A549 (cell line): ENCODE measurements around the gene MLX. TPM values are rescaled to one million over a fixed set of nuclear protein-coding genes. Genes with fewer than 3 reads are reported as not detected.

Experiments used
- ATAC-seq, 2 experiments: fragments of 200-7000 bp in 1 of 2; fragments of >200 bp in 1 of 2; cut with Nextera tagmentation in 1 of 2; cut with Tn5 transposase in 1 of 2; 3 replicates each; pipeline versions ENCODE4 v1.8.0 to v1.9.1; 2018 to 2020; ENCODE audit warnings: mild to moderate bottlenecking in 1 of 2, moderate library complexity in 1 of 2
- CTCF ChIA-PET: fragments of 300-600 bp; sonication (Branson Sonifier 250); formaldehyde crosslinking; extraction: SDS; loops from one replicate; lab custom pipeline; 2021; ENCODE audit warnings: antibody characterized with exemption, inconsistent platforms; lab: Yijun Ruan, JAX
- POLR2A ChIA-PET: fragments of 350-600 bp; formaldehyde crosslinking; extraction: SDS; loops from one replicate; lab custom pipeline; 2021; ENCODE audit warnings: antibody characterized with exemption, inconsistent platforms; lab: Yijun Ruan, JAX
- DNase-seq, 2 experiments: peaks; one replicate each; pipeline versions ENCODE4 v3.0.0 to v3.0.0-alpha.2; 2011 to 2016; ENCODE audit warnings: low read depth in 1 of 2, low spot score in 1 of 2
- FAIRE-seq: peaks from 2 replicates; lab custom pipeline; 2011; peaks lifted over from hg19 to GRCh38; lab: Jason Lieb, UNC
- H3K27ac ChIP-seq, 2 experiments: fragments of >200 bp; sonication (Bioruptor Twin); formaldehyde crosslinking; 3 replicates each; pipeline ENCODE4 v1.5.1; 2016 to 2017
- H3K4me1 ChIP-seq: fragments of >200 bp; sonication (Bioruptor Twin); formaldehyde crosslinking; 3 replicates; pipeline ENCODE4 v1.6.1; 2016
- H3K4me2 ChIP-seq: fragments of >200 bp; sonication (Bioruptor Twin); formaldehyde crosslinking; 3 replicates; pipeline ENCODE4 v1.6.1; 2016
- H3K4me3 ChIP-seq: fragments of >200 bp; sonication (Bioruptor Twin); formaldehyde crosslinking; 3 replicates; pipeline ENCODE4 v1.5.1; 2016
- H3K9me3 ChIP-seq: fragments of >200 bp; sonication (Bioruptor Twin); formaldehyde crosslinking; 3 replicates; pipeline ENCODE4 v1.6.1; 2016
- CBX8 ChIP-seq: fragments of 200-600 bp; sonication (generic); IDR thresholded peaks from 2 replicates; pipeline ENCODE4 v1.6.1; 2016
- FOSB ChIP-seq: fragments of 250-450 bp; sonication (Bioruptor Pico); IDR thresholded peaks from 2 replicates; pipeline ENCODE4 v1.5.0; 2020; ENCODE audit warnings: mild to moderate bottlenecking, moderate library complexity
- FOSL2 ChIP-seq, 2 experiments: fragments of 450-650 bp in 1 of 2; fragments of >200 bp in 1 of 2; sonication (Bioruptor Twin) in 1 of 2; formaldehyde crosslinking; IDR thresholded peaks; 2 replicates each; pipeline versions ENCODE4 v1.5.0 to v1.6.1; 2016 to 2020; ENCODE audit warnings: mild to moderate bottlenecking in 1 of 2, moderate library complexity in 1 of 2
- HES2 ChIP-seq: fragments of >200 bp; sonication (Bioruptor Twin); formaldehyde crosslinking; IDR thresholded peaks from 2 replicates; pipeline ENCODE4 v1.6.1; 2016
- HEYL ChIP-seq: fragments of 250-450 bp; sonication (Bioruptor Pico); IDR thresholded peaks from 2 replicates; pipeline ENCODE4 v1.8.0; 2021; ENCODE audit warnings: mild to moderate bottlenecking, moderate library complexity
- HMGXB4 ChIP-seq: fragments of 250-450 bp; sonication (Bioruptor Pico); IDR thresholded peaks from 2 replicates; pipeline ENCODE4 v1.5.0; 2021; ENCODE audit warnings: mild to moderate bottlenecking, moderate library complexity, borderline replicate concordance
- JUN ChIP-seq, 2 experiments: fragments of >200 bp; sonication (Bioruptor Twin); formaldehyde crosslinking; IDR thresholded peaks; 2 replicates in 1 of 2; 3 replicates in 1 of 2; pipeline ENCODE4 v1.6.1; 2016 to 2017
- MAFK ChIP-seq: fragments of 450-650 bp; IDR thresholded peaks from 2 replicates; pipeline ENCODE4 v1.6.1; 2014; ENCODE audit not compliant: partially characterized antibody
- NFE2L2 ChIP-seq: fragments of 150-350 bp; conservative IDR thresholded peaks from 2 replicates; pipeline ENCODE4 v1.6.1; 2014; ENCODE audit warnings: low read length
- PBX3 ChIP-seq: IDR thresholded peaks from 2 replicates; pipeline ENCODE4 v1.6.1; 2012
- PHF8 ChIP-seq: fragments of 200-600 bp; sonication (generic); IDR thresholded peaks from 2 replicates; pipeline ENCODE4 v1.6.1; 2016; ENCODE audit warnings: low read depth, mild to moderate bottlenecking, antibody characterized with exemption, moderate library complexity, borderline replicate concordance
- POLR2A ChIP-seq: IDR thresholded peaks from 2 replicates; pipeline ENCODE4 v1.6.1; 2012; ENCODE audit warnings: mild to moderate bottlenecking, low read length
- POLR2AphosphoS2 ChIP-seq: conservative IDR thresholded peaks from 2 replicates; pipeline ENCODE4 v1.6.1; 2012; ENCODE audit warnings: low read length, improper control_type of control experiment, inconsistent platforms
- RARB ChIP-seq: fragments of 250-450 bp; sonication (Bioruptor Pico); IDR thresholded peaks from 2 replicates; pipeline ENCODE4 v1.8.0; 2021; ENCODE audit warnings: mild to moderate bottlenecking, moderate library complexity
- RNF2 ChIP-seq: fragments of 200-600 bp; sonication (generic); IDR thresholded peaks from 2 replicates; pipeline ENCODE4 v1.6.1; 2016; ENCODE audit warnings: low read depth, mild to moderate bottlenecking, antibody characterized with exemption, moderate library complexity, borderline replicate concordance
- SREBF2 ChIP-seq: fragments of 450-650 bp; IDR thresholded peaks from 2 replicates; pipeline ENCODE4 v1.6.1; 2014; ENCODE audit warnings: mild to moderate bottlenecking, moderate library complexity
- TP53 ChIP-seq: fragments of 250-450 bp; sonication (Bioruptor Pico); IDR thresholded peaks from 2 replicates; pipeline ENCODE4 v1.5.0; 2021; ENCODE audit warnings: mild to moderate bottlenecking, moderate library complexity
- ZFP36 ChIP-seq: fragments of 450-650 bp; IDR thresholded peaks from 2 replicates; pipeline ENCODE4 v1.6.1; 2014; ENCODE audit warnings: borderline replicate concordance; ENCODE audit not compliant: partially characterized antibody
- ZNF302 ChIP-seq: fragments of 250-450 bp; sonication (Bioruptor Pico); IDR thresholded peaks from 2 replicates; pipeline ENCODE4 v1.9.0; 2021; ENCODE audit warnings: inconsistent platforms, mild to moderate bottlenecking, moderate library complexity
- WGBS: methylation state at CpG from one replicate; pipeline ENCODE4 v1.1.6; 2017; ENCODE audit errors: missing lambda C conversion rate; 5-methylcytosine and 5-hydroxymethylcytosine counted together
- polyA plus RNA-seq, 4 experiments: library from polyadenylated mRNA; depleted of rRNA in 3 of 4; stranded (reverse); fragments of >200 nt; fragmentation: RNase III in 1 of 4; extraction: RNeasy Plus Mini Kit Qiagen cat#74134 plus additional on column Dnase treatment in 1 of 4; gene quantifications; 2 replicates in 3 of 4; 3 replicates in 1 of 4; pipeline ENCODE4 v1.2.3, GENCODE V29; 2011 to 2017
- TF ChIP-seq, protein P1 (sequence below): IDR thresholded peaks from 2 replicates; pipeline ENCODE4 v1.6.1; 2012
- TF ChIP-seq, protein P2 (sequence below): fragments of >200 bp; sonication (Bioruptor Twin); formaldehyde crosslinking; IDR thresholded peaks from 3 replicates; pipeline ENCODE4 v1.5.1; 2016

The MLX gene
- polyA plus RNA-seq, 2 of the 4 experiments (the other 2 are of a cell fraction): 46.3 to 48.0 TPM

DNA sequence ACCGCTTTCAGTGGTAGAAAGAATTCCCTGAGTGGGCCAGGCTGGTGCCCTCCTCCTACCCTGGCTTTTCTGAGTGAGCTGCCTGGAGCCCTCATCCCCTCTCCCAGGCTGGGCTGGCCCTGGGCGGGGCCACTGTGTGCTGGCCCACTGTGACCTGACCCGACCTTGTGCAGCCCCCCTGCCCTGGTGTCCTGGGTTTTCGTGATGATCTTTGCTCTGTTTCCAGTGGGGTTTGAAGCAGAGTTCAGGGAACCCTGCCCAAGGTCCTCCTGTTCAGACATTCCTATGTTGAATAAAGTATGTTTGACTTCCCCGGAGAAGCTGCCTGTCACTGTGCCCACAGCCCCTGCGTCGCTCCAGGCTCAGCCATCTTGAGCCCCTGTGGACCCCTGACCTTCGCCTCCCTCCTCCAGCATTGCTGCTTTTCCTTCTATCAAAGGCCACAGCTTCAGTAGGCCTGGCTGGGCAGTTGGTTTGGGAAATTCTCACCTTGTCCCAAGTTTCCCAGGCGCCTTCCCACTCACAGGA lies 44.6 kb upstream of the MLX start:
- CTCF ChIA-PET: interaction anchor here (0.8 to 17.8 kb wide), 9 partner anchors 6 to 200 kb away, joined by 3 to 231 read pairs (median 4); partner anchors contain the start of genes CAVIN1 and NAGLU
- Histone ChIP-seq H3K4me3 (no peak overlapping the region), H3K9me3 (no peaks in the 10 kb centered on the region), H3K4me2 (no peak overlapping the region; the same call in 2 of the 3 replicates), H3K27ac (peak overlapping the region; percentile 95 to 98), H3K4me1 (peaks cover 69% of the 10 kb centered on the region)
- ATAC-seq (no peak), DNase-seq (no peak), FAIRE-seq (no peak)
- TF ChIP-seq SREBF2: no peak
- 80% methylated on average over 9 of the region's 9 CpGs for WGBS
- POLR2A ChIA-PET: no interaction called here

DNA sequence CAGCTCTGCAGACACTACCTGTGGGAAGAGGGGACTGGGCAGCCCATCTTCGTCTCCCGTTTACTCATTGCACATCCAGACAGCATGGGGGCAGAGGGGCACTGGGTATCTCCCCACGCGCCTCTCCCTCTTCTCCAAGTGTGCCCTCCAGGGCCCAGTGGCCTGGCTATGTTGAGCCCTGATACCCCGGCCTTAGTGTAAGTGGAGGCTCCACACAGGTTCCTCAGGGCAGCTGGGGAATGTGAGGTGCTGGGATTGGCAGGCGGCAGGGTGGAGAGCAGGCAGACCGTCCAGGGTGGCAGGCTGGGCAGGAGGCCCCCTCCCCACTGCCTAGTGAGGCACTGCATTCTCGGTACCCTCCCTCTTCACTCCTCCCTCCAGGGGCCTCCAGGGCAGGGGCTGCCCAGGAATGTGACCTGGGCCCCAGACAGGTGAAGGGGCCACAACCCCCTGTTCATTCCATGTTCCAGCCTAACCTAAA lies 44.1 kb upstream of the MLX start:
- Histone ChIP-seq H3K4me2 (no peak overlapping the region), H3K27ac (peak overlapping the region; percentile 95 to 98; a peak in 5 of 6 replicates), H3K4me3 (no peak overlapping the region), H3K4me1 (peaks cover 69% of the 10 kb centered on the region), H3K9me3 (no peaks in the 10 kb centered on the region)
- ATAC-seq (no peak), FAIRE-seq (no peak), DNase-seq (no peak)
- 98% methylated on average over 8 of the region's 8 CpGs for whole genome bisulfite sequencing
- no peak for TF ChIP-seq POLR2AphosphoS2
- POLR2A ChIA-PET: no interaction called here
- CTCF ChIA-PET: interaction anchor here (0.8 to 17.8 kb wide), 10 partner anchors 7 to 211 kb away, joined by 3 to 231 read pairs (median 4); partner anchors contain the start of genes CAVIN1 and NAGLU

DNA sequence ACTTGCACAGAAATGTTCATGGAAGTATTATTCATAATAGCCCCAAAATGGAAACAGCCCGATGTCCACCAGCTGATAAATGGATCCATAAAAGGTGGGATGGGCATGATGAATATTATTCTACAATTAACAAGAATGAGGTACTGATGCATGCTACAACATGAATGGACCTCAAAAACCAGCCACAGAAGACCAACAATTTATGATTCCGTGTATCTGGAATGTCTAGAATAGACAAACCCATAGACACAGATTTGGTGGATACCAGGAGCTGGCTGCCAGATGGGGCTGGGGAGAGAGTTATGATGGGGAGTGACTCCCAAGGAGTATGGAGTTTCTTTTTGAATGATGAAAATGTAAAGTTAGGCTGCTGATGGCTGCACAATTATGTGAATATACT lies 41.7 kb upstream of the MLX start:
- FAIRE-seq: no peak
- ChIA-PET POLR2A (no interaction called here), CTCF (interaction anchor here (0.5 to 11.5 kb wide), 10 partner anchors 9 to 331 kb away, joined by 3 to 231 read pairs (median 4); partner anchors contain the start of genes CAVIN1 and GHDC)
- ATAC-seq: no peak
- Histone ChIP-seq H3K4me1 (peaks cover 55% of the 10 kb centered on the region), H3K4me3 (no peak overlapping the region), H3K9me3 (no peaks in the 10 kb centered on the region), H3K27ac (peak overlapping the region in 1 of 2 experiments; percentile 80; a peak in 3 of 6 replicates), H3K4me2 (no peak overlapping the region)
- TF ChIP-seq ZNF302 (CRISPR knock-in tag) (no peak), PBX3 (no peak), NFE2L2 (no peak), MAFK (no peak), RARB (no peak), ZFP36 (no peak), JUN (IDR thresholded peaks at IDR 0.05) (no peak), HES2 (no peak), CBX8 (no peak), FOSB (no peak), PHF8 (no peak), POLR2AphosphoS2 (no peak), FOSL2 (IDR thresholded peaks at IDR 0.05) (no peak), FOSL2 (CRISPR knock-in tag; IDR thresholded peaks at IDR 0.05) (no peak), POLR2A (no peak), HEYL (CRISPR knock-in tag) (no peak), TP53 (CRISPR knock-in tag) (no peak), HMGXB4 (CRISPR knock-in tag) (no peak), RNF2 (no peak)
- TF ChIP-seq, protein P1, sequence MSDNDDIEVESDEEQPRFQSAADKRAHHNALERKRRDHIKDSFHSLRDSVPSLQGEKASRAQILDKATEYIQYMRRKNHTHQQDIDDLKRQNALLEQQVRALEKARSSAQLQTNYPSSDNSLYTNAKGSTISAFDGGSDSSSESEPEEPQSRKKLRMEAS: no peak
- TF ChIP-seq, protein P2, sequence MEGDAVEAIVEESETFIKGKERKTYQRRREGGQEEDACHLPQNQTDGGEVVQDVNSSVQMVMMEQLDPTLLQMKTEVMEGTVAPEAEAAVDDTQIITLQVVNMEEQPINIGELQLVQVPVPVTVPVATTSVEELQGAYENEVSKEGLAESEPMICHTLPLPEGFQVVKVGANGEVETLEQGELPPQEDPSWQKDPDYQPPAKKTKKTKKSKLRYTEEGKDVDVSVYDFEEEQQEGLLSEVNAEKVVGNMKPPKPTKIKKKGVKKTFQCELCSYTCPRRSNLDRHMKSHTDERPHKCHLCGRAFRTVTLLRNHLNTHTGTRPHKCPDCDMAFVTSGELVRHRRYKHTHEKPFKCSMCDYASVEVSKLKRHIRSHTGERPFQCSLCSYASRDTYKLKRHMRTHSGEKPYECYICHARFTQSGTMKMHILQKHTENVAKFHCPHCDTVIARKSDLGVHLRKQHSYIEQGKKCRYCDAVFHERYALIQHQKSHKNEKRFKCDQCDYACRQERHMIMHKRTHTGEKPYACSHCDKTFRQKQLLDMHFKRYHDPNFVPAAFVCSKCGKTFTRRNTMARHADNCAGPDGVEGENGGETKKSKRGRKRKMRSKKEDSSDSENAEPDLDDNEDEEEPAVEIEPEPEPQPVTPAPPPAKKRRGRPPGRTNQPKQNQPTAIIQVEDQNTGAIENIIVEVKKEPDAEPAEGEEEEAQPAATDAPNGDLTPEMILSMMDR: no peak
- WGBS: 81% methylated on average over 2 of the region's 2 CpGs
- DNase-seq: no peak
